H9 (cell line): ENCODE data around the gene RNLS. TPM values are rescaled to one million over a fixed set of nuclear protein-coding genes. Genes with fewer than 3 reads are reported as not detected.

Experiments used
- DNase-seq: peaks from one replicate; pipeline ENCODE4 v3.0.0-alpha.2; 2017
- H2AFZ ChIP-seq: one replicate; pipeline ENCODE4 v1.6.1; 2013; ENCODE audit warnings: mild to moderate bottlenecking, low read length, control low read depth, moderate library complexity
- H2AK5ac ChIP-seq: 2 replicates; pipeline ENCODE4 v1.6.1; 2013; ENCODE audit warnings: low read length, control low read depth, mixed read lengths; ENCODE audit not compliant: insufficient read length
- H2BK120ac ChIP-seq: one replicate; pipeline ENCODE4 v1.6.1; 2013; ENCODE audit warnings: low read depth, mild to moderate bottlenecking, low read length, control low read depth, inconsistent platforms; ENCODE audit not compliant: poor library complexity, severe bottlenecking
- H2BK12ac ChIP-seq: 2 replicates; pipeline ENCODE4 v1.6.1; 2013; ENCODE audit warnings: low read length, control low read depth, mixed read lengths, low read depth; ENCODE audit not compliant: insufficient read length
- H2BK15ac ChIP-seq: 2 replicates; pipeline ENCODE4 v1.6.1; 2013; ENCODE audit warnings: low read depth, low read length, control low read depth
- H2BK20ac ChIP-seq: one replicate; pipeline ENCODE4 v1.6.1; 2013; ENCODE audit warnings: low read depth, mild to moderate bottlenecking, low read length, control low read depth, inconsistent platforms; ENCODE audit not compliant: poor library complexity, severe bottlenecking
- H2BK5ac ChIP-seq: 2 replicates; pipeline ENCODE4 v1.6.1; 2013; ENCODE audit warnings: low read length, control low read depth, mixed read lengths; ENCODE audit not compliant: insufficient read length
- H3K14ac ChIP-seq: 2 replicates; pipeline ENCODE4 v1.6.1; 2013; ENCODE audit warnings: low read length, control low read depth; ENCODE audit not compliant: insufficient read depth
- H3K18ac ChIP-seq: 2 replicates; pipeline ENCODE4 v1.6.1; 2013; ENCODE audit warnings: low read depth, mild to moderate bottlenecking, mixed read lengths, low read length, control low read depth; ENCODE audit not compliant: insufficient read length
- H3K23ac ChIP-seq: 2 replicates; pipeline ENCODE4 v1.6.1; 2013; ENCODE audit warnings: low read length, control low read depth, mixed read lengths, low read depth; ENCODE audit not compliant: insufficient read length
- H3K23me2 ChIP-seq: 2 replicates; pipeline ENCODE4 v1.6.1; 2013; ENCODE audit warnings: low read depth, mild to moderate bottlenecking, mixed read lengths, low read length, control low read depth; ENCODE audit not compliant: insufficient read length, poor library complexity, severe bottlenecking
- H3K27ac ChIP-seq: 2 replicates; pipeline ENCODE4 v1.5.1; 2013; ENCODE audit warnings: low read length, control low read depth, mixed read lengths, low read depth; ENCODE audit not compliant: insufficient read length
- H3K27me3 ChIP-seq: 2 replicates; pipeline ENCODE4 v1.6.1; 2013; ENCODE audit warnings: low read length, control low read depth, inconsistent platforms; ENCODE audit not compliant: insufficient read depth
- H3K4ac ChIP-seq: 2 replicates; pipeline ENCODE4 v1.6.1; 2013; ENCODE audit warnings: low read depth, mild to moderate bottlenecking, control low read depth, inconsistent platforms, low read length, moderate library complexity
- H3K4me1 ChIP-seq: 2 replicates; pipeline ENCODE4 v1.6.1; 2013; ENCODE audit warnings: low read length, control low read depth, inconsistent platforms; ENCODE audit not compliant: insufficient read depth
- H3K4me2 ChIP-seq: 2 replicates; pipeline ENCODE4 v1.6.1; 2013; ENCODE audit warnings: low read length, control low read depth, mixed read lengths; ENCODE audit not compliant: insufficient read length, insufficient read depth
- H3K56ac ChIP-seq: 2 replicates; pipeline ENCODE4 v1.6.1; 2013; ENCODE audit warnings: low read depth, mild to moderate bottlenecking, mixed read lengths, low read length, control low read depth; ENCODE audit not compliant: insufficient read length
- H3K79me1 ChIP-seq: 2 replicates; pipeline ENCODE4 v1.6.1; 2013; ENCODE audit warnings: low read depth, mild to moderate bottlenecking, moderate library complexity, low read length, control low read depth, inconsistent platforms; ENCODE audit not compliant: insufficient read depth, poor library complexity, severe bottlenecking
- H3K79me2 ChIP-seq: 2 replicates; pipeline ENCODE4 v1.6.1; 2013; ENCODE audit warnings: low read length, control low read depth, inconsistent platforms; ENCODE audit not compliant: insufficient read depth
- H3K9ac ChIP-seq: 2 replicates; pipeline ENCODE4 v1.6.1; 2013; ENCODE audit warnings: low read length, control low read depth, mixed read lengths; ENCODE audit not compliant: insufficient read length; ENCODE audit errors: extremely low read depth
- H3K9me3 ChIP-seq: one replicate; pipeline ENCODE4 v1.6.1; 2013; ENCODE audit warnings: low read depth, low read length, inconsistent platforms; ENCODE audit not compliant: control insufficient read depth
- H3T11ph ChIP-seq: one replicate; pipeline ENCODE4 v1.6.1; 2013; ENCODE audit warnings: mild to moderate bottlenecking, low read length, control low read depth, inconsistent platforms
- H4K20me1 ChIP-seq: one replicate; pipeline ENCODE4 v1.6.1; 2013; ENCODE audit not compliant: control insufficient read depth, insufficient read length, insufficient read depth
- H4K5ac ChIP-seq: 2 replicates; pipeline ENCODE4 v1.6.1; 2013; ENCODE audit warnings: low read depth, mild to moderate bottlenecking, mixed read lengths, low read length, control low read depth; ENCODE audit not compliant: insufficient read length
- H4K8ac ChIP-seq: replicated peaks from 2 replicates; pipeline ENCODE4 v1.6.1; 2013; ENCODE audit warnings: low read length, control low read depth, mixed read lengths, low read depth; ENCODE audit not compliant: insufficient read length
- H4K91ac ChIP-seq: 2 replicates; pipeline ENCODE4 v1.6.1; 2013; ENCODE audit warnings: low read depth, mild to moderate bottlenecking, moderate library complexity, mixed read lengths, low read length, control low read depth; ENCODE audit not compliant: insufficient read length
- H3K27ac Mint-ChIP-seq, 3 experiments: 2 replicates in 2 of 3; 3 replicates in 1 of 3; pipeline ENCODE4 v1.8.0; 2020 to 2021; ENCODE audit warnings: mixed read lengths in 3 of 3, mild to moderate bottlenecking in 1 of 3, moderate library complexity in 1 of 3
- H3K27me3 Mint-ChIP-seq: 2 replicates; pipeline ENCODE4 v1.8.0; 2021; ENCODE audit warnings: low read depth, mild to moderate bottlenecking, moderate library complexity, mixed read lengths
- H3K36me3 Mint-ChIP-seq, 3 experiments: 2 replicates in 2 of 3; 3 replicates in 1 of 3; pipeline ENCODE4 v1.8.0; 2020 to 2021; ENCODE audit warnings: low read depth in 3 of 3, mixed read lengths in 3 of 3; ENCODE audit not compliant: insufficient read depth in 1 of 3
- H3K4me1 Mint-ChIP-seq, 2 experiments: 2 replicates each; pipeline ENCODE4 v1.8.0; 2020; ENCODE audit warnings: mixed read lengths in 2 of 2
- H3K4me3 Mint-ChIP-seq, 2 experiments: 2 replicates in 1 of 2; 3 replicates in 1 of 2; pipeline ENCODE4 v1.8.0; 2020 to 2021; ENCODE audit warnings: mild to moderate bottlenecking in 2 of 2, mixed read lengths in 2 of 2, moderate library complexity in 1 of 2
- H3K9me3 Mint-ChIP-seq, 2 experiments: 2 replicates in 1 of 2; 3 replicates in 1 of 2; pipeline ENCODE4 v1.8.0; 2020; ENCODE audit warnings: mild to moderate bottlenecking in 2 of 2, mixed read lengths in 2 of 2, moderate library complexity in 1 of 2
- WGBS: extraction: QIAGEN DNeasy Blood & Tissue Kit; methylation state at CpG from one replicate; pipeline ENCODE4 v1.1.7; 2013; ENCODE audit warnings: missing lambda C conversion rate, low lambda C conversion rate, mixed read lengths; ENCODE audit not compliant: insufficient read length; ENCODE audit errors: extremely low coverage; 5-methylcytosine and 5-hydroxymethylcytosine counted together
- total RNA-seq: library from RNA; stranded (reverse); gene quantifications from 2 replicates; pipeline ENCODE4 v1.2.1, GENCODE V29; 2021
- TF ChIP-seq, protein P1 (sequence below): fragments of 200-600 bp; sonication (generic); conservative IDR thresholded peaks from 3 replicates; pipeline ENCODE4 v1.8.0; 2021; ENCODE audit warnings: antibody characterized with exemption, mild to moderate bottlenecking

Gene RNLS
- total RNA-seq, 1 experiment from 2014 or later, result 7.5 TPM

DNA sequence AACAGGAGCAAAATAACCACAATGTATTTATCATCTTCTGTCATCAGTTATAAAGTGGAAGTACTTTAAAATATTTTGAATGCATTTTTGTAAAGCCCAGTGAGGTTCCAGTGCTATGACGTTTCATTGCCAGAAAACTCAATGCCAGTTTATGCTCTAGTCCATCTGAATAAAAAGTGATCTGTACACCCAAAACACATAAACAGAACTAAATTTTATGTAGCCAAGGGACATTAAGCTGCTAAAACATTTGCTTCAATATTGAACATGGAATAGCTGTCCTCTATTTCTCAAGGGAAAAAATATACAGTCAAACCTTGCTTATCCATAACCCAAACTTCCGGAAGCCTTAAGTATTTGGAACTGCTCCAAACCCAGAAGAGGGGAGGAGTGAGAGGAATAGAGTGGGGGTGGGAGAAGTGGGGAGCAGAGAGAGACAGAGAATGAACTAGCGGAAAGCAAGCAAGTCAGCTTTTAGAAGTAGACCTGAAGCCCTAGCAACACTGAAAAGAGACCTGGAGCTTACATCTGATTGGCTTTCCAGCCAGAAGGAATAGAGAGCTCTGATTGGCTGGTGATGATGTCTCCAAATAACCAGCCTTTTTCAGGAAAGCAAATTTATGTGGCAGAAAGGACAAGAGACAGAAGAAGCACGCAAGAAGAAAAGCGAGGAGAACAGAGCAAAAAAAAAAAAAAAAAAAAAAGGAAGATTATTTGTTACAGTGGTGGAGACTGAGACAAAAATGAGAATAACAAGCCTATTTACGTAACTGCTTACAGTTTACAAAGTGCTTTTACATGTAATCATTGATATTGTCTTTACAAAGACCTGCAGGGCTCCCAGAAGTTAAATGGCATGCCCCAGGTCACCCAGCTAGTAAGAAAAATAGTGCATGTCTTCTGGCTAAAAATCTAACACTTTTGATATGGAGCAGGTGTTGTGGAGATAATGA is 196.0 kb downstream of the RNLS start:
- Histone ChIP-seq H4K20me1 (no peaks in the 10 kb centered on the region), H4K5ac (no peak overlapping the region), H3K79me1 (no peaks in the 10 kb centered on the region), H3K23me2 (no peaks in the 10 kb centered on the region), H4K8ac (no peak overlapping the region), H4K91ac (no peak overlapping the region), H3K56ac (no peak overlapping the region), H2BK5ac (no peak overlapping the region), H3K27ac (no peak overlapping the region), H2BK120ac (no peak overlapping the region), H3K4me2 (no peak overlapping the region), H2BK15ac (no peak overlapping the region), H2AK5ac (no peak overlapping the region), H2BK12ac (no peak overlapping the region), H3K18ac (no peak overlapping the region), H3K9ac (no peak overlapping the region), H3T11ph (no peak overlapping the region), H3K14ac (no peak overlapping the region), H3K23ac (no peak overlapping the region), H2AFZ (peak overlapping the region; percentile 92), H3K27me3 (no peaks in the 10 kb centered on the region), H3K79me2 (no peaks in the 10 kb centered on the region), H2BK20ac (no peak overlapping the region), H3K4me1 (no peaks in the 10 kb centered on the region), H3K4ac (no peak overlapping the region), H3K9me3 (no peaks in the 10 kb centered on the region)
- H3K27me3 Mint-ChIP-seq, result no peaks in the 10 kb centered on the region
- no peak overlapping the region for H3K4me3 Mint-ChIP-seq
- DNase-seq, result peak; percentile 46
- TF ChIP-seq, protein P1, sequence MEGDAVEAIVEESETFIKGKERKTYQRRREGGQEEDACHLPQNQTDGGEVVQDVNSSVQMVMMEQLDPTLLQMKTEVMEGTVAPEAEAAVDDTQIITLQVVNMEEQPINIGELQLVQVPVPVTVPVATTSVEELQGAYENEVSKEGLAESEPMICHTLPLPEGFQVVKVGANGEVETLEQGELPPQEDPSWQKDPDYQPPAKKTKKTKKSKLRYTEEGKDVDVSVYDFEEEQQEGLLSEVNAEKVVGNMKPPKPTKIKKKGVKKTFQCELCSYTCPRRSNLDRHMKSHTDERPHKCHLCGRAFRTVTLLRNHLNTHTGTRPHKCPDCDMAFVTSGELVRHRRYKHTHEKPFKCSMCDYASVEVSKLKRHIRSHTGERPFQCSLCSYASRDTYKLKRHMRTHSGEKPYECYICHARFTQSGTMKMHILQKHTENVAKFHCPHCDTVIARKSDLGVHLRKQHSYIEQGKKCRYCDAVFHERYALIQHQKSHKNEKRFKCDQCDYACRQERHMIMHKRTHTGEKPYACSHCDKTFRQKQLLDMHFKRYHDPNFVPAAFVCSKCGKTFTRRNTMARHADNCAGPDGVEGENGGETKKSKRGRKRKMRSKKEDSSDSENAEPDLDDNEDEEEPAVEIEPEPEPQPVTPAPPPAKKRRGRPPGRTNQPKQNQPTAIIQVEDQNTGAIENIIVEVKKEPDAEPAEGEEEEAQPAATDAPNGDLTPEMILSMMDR, result no peak
- no peaks in the 10 kb centered on the region for H3K36me3 Mint-ChIP-seq
- WGBS, result no CpG with 5 or more reads among the region's 6 CpGs
- H3K27ac Mint-ChIP-seq, result no peak overlapping the region
- peaks cover 0 to 4% of the 10 kb centered on the region in 2 experiments; a peak in 2 of 4 replicates for H3K4me1 Mint-ChIP-seq
- no peaks in the 10 kb centered on the region for H3K9me3 Mint-ChIP-seq
